HT-29 (cell line): Measurements from ENCODE around the gene PDE6A. TPM values are rescaled to one million over a fixed set of nuclear protein-coding genes. Genes with fewer than 3 reads are reported as not detected.

Experiments
- DNase-seq: peaks from one replicate; pipeline ENCODE4 v3.0.0-alpha.2; 2015; ENCODE audit warnings: low spot score
- small RNA-seq: library from RNA; depleted of rRNA; stranded (forward); fragments of <200 nt; gene quantifications from one replicate; pipeline ENCODE3, GENCODE V24; 2014
- total RNA-seq: library from RNA; depleted of rRNA; stranded (reverse); fragments of >200 nt; shearing (Covaris generic); gene quantifications from 2 replicates; pipeline ENCODE4 v1.2.3, GENCODE V29; 2014; rRNA removed

PDE6A gene
- total RNA-seq, 1 experiment from 2014 or later = not detected

- no peak for DNase-seq
These were observed 124.6 kb downstream of the PDE6A start for GRCh38 chr5:149820012-149820411.

- no peak for DNase-seq
These were observed 126.5 kb downstream of the PDE6A start for GRCh38 chr5:149818116-149818515.

- no peak for DNase-seq
These were observed 127.0 kb downstream of the PDE6A start for GRCh38 chr5:149817539-149818060.

- no peak for DNase-seq
These were observed 127.9 kb downstream of the PDE6A start for GRCh38 chr5:149816661-149817060.

GRCh38 chr5:149811453-149811852 is 133.1 kb downstream of the PDE6A start:
- no peak for DNase-seq

- no peak for DNase-seq
These were observed 133.7 kb downstream of the PDE6A start for GRCh38 chr5:149810856-149811255.

GRCh38 chr5:149809931-149810691 is 134.5 kb downstream of the PDE6A start:
- no peak for DNase-seq

GRCh38 chr5:149808264-149808982 is 136.2 kb downstream of the PDE6A start:
- DNase-seq = no peak

Small RNAs within 50 kb of the gene (small RNA-seq; reads per million reads assigned to genes)
- not detected for gene RF00019

Other genes with a start within 250 kb of the PDE6A start
- gene PPARGC1B, start 214.5 kb downstream of the PDE6A start, total RNA-seq = 2.3 and 2.6 TPM in 2 replicates
- gene SLC26A2, start 16.0 kb upstream of the PDE6A start, total RNA-seq = 0.91 and 0.94 TPM in 2 replicates
- 2.8 and 3.1 TPM in 2 replicates for gene TIGD6, start 55.9 kb upstream of the PDE6A start, total RNA-seq
- 49.0 and 53.6 TPM in 2 replicates for gene HMGXB3, start 55.9 kb upstream of the PDE6A start, total RNA-seq
- not detected in 2 replicates for gene CSF1R, start 141.8 kb upstream of the PDE6A start, total RNA-seq
- gene PDGFRB, start 211.1 kb upstream of the PDE6A start, total RNA-seq = 1.1 TPM in 1 of 2 replicates, not detected in the other
- gene CDX1, start 222.0 kb upstream of the PDE6A start, total RNA-seq = 3.9 and 6.6 TPM in 2 replicates
- 0.66 and 0.76 TPM in 2 replicates for gene SLC6A7, start 245.3 kb upstream of the PDE6A start, total RNA-seq